Inflammatory macrophage treated with lipopolysaccharide for 1 hour (primary cell): ENCODE measurements around the gene CACNA2D1.
"Not testable (repeated sequence)": the region's sequence is repeated elsewhere in the genome, so short reads cannot be mapped to it uniquely, and the experiment has no call there.

Source experiments
- DNase-seq, 2 donors: peaks; one replicate each; pipeline ENCODE4 v3.0.0-alpha.2; 2020 to 2022

Gene CACNA2D1

DNA sequence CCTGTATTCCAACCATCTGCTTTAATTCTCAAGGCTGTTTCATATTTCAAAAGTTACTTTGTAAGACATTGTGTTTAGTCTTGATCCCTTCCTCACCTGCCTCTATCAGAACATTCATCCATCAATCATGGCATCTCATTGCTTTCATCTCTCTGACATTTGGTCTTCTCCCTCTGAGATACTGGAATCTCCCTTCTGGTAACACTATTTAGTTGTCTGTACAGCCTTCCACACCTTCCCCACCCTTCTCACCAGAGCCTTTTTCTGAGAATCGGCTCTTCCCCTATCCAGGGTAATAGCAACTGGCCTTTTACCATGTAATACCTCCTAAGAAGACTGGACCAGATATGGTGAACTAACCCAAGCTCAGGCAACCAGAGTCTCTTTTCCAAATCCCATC is 10.1 kb downstream of the CACNA2D1 start:
- no peak for DNase-seq

- not testable (repeated sequence) for DNase-seq
Observed at GRCh38 chr7:82432743-82433142, 10.8 kb downstream of the CACNA2D1 start.

DNA sequence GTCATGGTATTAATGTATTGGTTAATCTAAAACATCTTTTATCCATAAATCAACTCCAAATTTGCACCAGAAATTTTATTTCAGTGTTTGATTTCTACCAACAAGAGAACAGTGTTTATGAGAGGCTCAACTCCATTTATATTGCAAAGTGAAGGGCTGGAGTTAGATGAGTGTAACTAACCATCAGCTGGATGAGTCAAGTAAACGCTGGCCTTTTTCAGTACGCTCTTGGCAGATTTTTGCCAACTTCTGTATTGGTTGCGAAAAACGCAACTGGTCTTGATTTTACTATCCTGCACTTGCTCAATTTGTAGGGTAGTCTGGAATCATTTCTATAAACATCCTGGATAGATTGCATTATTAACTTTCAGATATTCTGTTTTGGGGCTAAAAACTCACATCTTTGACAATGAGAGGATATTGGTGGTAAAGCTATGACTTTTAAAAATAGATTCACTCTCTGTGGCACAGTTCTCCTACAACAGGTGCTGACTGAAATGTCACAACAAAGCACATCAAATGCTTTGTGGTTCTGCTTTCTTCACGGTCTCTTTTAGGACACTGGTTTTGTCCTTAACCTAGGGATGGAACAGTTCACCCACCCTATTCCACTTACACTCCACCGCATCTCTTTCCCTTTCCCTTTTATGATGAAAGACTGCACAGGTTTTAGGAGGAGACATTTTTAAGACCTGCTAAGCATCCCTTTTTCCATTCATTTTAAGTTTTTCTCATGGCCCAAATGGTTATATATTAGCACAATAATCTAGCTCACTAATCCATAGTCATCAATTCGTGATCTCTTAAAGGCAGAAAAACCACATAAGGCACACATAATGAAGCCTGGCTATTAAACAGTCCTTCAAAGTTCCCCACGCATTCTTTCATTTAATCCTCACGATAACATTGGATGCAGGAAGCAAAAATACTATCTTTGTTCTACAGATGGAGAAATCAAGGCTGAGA is 12.8 kb downstream of the CACNA2D1 start:
- DNase-seq = no peak

DNA sequence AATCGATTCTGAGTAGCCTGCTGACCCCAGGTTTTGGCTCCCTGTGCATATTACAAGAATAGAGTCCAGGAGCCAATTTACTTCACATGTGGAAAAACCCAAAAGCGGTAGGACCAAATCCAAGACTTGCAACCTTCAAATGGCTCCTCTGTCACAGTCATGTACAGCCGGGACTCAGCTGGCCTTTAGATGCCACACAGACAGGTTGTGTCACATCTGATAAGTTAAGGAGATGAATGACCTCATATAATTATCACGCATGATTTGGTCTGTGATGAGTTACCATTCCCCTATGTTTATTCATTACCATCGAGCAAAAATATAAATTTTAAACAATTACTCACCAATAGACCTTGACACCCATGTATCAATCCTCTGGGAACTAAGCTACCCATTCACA is 14.2 kb downstream of the CACNA2D1 start:
- DNase-seq = no peak

GRCh38 chr7:82428186-82428961 is 15.2 kb downstream of the CACNA2D1 start:
- no peak for DNase-seq

GRCh38 chr7:82423446-82423845 is 20.1 kb downstream of the CACNA2D1 start:
- no peak for DNase-seq

DNA sequence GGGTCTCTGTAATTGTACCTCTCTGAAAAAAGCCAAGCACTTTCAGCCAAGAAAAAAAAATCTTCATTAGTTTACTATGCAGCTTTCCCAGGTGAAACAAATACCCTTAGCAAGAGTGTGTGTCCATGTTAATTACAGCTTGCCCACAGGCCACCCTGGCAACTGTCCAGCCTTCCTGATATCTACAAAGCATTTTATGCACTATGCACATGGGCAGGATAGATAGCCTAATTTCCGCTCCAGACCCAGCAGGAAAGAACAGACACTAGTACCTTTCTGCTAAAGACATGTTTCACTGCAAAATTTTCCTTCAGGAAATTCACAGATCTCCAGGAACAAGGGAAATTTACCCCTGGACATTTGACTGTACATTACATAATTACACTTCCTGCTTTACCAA is 24.4 kb downstream of the CACNA2D1 start:
- DNase-seq = no peak

GRCh38 chr7:82417898-82418297 is 25.7 kb downstream of the CACNA2D1 start:
- no peak for DNase-seq

GRCh38 chr7:82416402-82416801 is 27.2 kb downstream of the CACNA2D1 start:
- no peak for DNase-seq

GRCh38 chr7:82414389-82414788 is 29.2 kb downstream of the CACNA2D1 start:
- no peak for DNase-seq

DNA sequence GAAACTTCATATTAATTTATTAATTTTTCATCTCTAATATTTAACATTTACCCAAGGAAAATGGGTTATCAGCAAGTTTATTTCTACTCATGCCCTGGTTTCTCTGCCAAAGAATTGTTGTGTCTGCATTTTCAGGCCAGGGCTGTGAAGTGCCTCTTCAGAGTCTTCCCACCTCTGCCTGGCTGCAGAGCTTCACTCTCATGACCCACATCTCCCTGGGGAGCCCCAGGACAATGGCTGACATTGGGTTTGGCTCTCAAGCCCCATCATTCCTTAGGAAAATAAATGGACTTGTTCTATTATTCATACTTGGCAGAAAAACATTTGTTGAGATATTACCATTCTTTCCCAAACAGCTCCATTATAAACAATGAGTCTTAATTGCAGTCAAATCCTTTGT is 30.3 kb downstream of the CACNA2D1 start:
- DNase-seq = no peak

GRCh38 chr7:82411732-82412131 is 31.8 kb downstream of the CACNA2D1 start:
- no peak for DNase-seq

DNA sequence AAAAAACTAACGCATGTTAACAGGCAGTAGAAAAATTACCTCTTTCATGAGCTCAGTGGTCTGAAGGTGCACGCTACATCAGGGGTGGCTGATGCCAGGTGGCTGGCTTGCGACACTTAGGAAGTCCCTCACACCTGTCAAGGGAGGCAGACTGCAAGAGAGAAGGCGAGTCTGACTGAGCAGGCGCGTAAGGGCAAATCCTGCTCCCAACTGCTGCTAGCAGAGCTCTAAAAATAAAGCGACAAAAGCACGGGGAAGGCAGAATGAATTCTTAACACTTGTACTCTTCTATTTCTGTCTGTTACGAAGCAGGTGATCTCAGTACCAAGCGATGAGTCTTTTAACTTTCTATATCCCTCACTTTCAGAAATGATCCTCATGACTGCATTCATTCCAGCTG is 33.1 kb downstream of the CACNA2D1 start:
- no peak for DNase-seq

GRCh38 chr7:82406937-82407336 is 36.6 kb downstream of the CACNA2D1 start:
- no peak for DNase-seq

GRCh38 chr7:82405301-82405700 is 38.3 kb downstream of the CACNA2D1 start:
- DNase-seq = no peak

DNA sequence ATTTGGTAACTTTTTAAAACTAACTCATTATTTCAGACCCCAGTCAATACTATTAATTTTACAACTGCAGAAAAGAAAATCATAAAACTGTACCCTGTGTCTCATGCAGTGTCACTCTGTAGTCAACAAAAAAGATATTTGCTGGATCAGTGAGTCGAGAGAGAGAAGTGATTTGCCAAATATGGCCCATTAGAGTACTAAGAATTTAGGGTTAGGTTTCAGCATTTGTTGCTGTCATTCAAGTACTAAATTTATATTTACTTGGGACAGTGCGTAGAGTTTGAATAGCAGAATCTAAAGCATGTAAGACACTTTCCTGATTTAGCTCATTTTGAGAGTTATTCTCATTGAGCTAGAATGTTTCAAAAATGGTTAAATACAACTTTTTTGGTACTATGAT is 38.9 kb downstream of the CACNA2D1 start:
- DNase-seq = no peak

DNA sequence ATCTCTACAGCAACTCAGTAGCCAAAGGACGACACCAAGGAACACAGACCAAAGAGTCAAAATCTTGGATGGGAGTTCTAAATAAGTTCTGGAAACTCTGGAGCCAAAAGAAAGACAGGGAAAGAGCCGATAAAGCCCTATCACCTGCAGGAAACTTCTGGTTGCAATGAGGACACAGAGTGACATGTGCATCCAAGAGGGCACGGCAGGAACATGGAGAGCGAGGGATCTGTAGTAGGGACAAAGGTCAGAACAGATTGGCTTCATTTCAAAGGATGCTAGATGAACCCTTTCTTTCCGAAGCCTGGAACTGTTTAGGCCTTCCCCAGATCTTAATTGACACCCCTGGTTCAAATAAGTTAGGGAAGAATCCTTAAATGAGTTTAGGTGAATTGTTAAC is 39.5 kb downstream of the CACNA2D1 start:
- DNase-seq = no peak

GRCh38 chr7:82397879-82398524 is 45.6 kb downstream of the CACNA2D1 start:
- no peak for DNase-seq

GRCh38 chr7:82396343-82396742 is 47.2 kb downstream of the CACNA2D1 start:
- DNase-seq = no peak

DNA sequence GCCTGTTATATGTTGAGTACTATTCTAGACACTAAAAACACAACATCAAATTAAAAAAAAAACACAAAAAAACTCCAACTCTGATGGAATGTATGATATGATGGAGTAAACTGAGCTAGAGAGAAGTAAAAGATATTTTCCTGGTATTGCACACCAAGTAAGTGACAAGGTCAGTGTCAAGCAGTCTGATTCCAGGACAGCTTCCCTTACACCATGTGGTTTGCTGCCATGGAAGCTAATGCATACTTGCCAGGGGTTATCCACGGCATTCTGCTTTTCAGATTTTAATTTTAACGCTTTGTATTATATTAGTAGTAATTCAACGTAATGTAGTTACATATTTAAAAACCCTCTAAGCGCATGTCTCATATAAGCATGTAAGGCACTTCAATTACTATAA is 48.4 kb downstream of the CACNA2D1 start:
- DNase-seq = no peak

GRCh38 chr7:82393840-82394220 is 49.7 kb downstream of the CACNA2D1 start:
- DNase-seq = no peak

DNA sequence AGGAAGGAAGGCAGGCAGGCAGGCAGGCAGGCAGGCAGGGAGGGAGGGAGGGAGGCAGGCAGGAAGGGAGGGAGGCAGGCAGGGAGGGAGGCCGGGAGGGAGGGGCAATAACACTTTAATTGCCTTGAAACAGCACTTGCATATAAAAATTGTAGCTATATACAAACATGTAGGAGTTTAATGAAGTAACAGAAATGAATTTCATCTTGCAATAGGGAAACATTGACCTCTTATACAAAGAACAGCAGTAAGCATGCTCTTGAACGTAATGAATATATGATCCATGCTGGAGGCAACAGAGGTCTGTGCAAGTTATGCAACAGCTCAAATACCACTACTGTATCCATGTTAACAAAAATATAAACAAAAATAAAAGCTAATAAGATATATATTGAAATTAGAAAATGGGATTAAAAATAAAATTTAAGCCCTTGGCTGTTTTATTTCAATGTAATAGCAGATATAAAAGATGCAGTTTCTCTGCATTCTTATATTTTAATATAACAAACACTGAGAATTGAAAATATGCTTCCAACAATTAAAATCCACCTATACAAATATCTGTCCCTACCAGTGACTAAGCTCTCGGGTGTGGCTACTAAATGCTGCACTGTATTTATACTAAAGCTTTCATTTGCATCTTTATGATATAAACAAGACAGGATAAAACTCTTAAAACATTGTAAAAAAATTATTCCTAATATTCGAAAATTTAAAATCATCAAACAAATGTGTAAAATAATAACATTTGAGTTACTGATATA is 50.3 kb downstream of the CACNA2D1 start:
- no peak for DNase-seq

GRCh38 chr7:82390936-82391335 is 52.6 kb downstream of the CACNA2D1 start:
- no peak for DNase-seq
